CD4-positive, alpha-beta T cell treated with Interleukin-17A for 4 hours (primary cell): ENCODE results near the gene TAP2.
"Not testable (repeated sequence)": the region's sequence is repeated elsewhere in the genome, so short reads cannot be mapped to it uniquely, and the experiment has no call there.

Source experiments
- DNase-seq: peaks from one replicate; pipeline ENCODE4 v3.0.0-alpha.2; 2020; ENCODE audit warnings: mixed read lengths

The TAP2 gene

DNA sequence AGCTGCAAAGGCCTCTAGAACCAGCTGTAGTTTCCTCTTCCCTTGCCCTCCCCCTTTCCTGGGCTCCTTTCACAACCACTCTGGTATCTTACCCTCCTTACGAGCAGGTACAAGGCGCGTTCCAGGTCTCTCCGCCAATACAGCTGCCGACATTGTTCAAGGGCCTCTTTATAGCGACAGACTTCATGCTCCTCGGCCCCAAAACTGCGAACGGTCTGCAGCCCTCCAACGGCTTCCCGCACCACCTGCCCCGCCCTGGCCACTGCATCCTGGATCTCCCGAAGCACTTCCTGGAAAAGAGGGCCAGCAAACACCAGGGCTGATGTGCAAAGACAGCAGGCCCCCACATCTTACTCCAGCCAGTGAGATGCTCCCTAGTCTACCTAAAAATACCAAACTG, 6.0 kb downstream of the TAP2 start:
- no peak for DNase-seq

DNA sequence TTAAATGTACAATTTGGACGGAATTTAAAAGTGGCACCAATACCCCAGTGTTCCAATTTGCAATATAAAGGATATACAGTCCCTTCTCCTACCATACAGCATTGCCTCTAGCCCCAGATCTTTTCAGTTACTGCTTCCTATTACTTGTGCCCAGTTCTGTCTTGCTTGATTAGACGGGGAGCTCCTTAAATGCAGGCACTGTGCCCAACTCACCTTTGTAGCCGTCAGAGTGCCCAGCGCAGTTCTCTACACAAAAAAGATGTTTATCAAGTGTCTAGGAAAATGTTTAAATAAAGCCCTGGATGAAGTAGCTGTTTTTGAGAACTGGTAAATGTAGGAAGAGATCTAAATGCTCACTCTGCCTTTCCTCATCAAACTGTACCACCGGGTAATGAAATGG, 7.6 kb downstream of the TAP2 start:
- DNase-seq, result no peak

DNA sequence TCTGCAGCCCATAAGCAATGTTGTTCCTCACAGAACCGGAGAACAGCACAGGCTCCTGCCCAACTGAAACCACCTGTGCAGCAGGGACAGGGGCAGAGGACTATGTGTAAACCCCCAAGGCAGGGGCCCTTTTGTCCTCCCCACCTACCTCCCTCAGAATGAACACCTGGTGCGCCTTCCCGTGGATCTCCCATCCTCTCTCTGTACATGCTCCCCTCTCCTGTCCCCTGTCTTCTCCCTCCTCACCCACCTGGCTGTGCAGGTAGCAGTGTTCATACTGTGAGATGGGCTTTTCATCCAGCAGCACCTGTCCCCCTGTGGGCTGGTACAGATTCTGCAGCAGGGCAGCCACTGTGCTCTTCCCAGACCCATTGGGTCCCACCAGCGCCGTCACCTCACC, 8.5 kb downstream of the TAP2 start:
- no peak for DNase-seq

DNA sequence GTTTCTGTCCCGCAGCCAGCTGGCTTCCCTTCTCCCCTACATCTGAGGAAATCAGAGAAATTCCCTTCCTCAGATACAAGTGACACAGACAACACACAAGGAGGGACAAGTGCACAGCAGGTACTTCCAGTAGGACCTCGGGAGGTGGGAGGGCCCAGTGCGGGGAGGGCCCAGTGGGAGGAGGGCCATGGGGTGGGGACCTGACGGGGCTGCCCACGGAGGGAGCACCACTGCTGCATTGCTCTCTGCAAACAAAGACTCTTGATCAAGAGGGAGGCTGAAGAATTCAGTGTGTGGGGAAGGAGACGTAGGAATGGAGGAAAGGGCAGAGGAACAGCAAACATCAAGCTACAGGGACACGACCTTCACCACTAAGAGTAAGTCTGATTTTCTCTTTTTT, 9.0 kb downstream of the TAP2 start:
- DNase-seq, result no peak

DNA sequence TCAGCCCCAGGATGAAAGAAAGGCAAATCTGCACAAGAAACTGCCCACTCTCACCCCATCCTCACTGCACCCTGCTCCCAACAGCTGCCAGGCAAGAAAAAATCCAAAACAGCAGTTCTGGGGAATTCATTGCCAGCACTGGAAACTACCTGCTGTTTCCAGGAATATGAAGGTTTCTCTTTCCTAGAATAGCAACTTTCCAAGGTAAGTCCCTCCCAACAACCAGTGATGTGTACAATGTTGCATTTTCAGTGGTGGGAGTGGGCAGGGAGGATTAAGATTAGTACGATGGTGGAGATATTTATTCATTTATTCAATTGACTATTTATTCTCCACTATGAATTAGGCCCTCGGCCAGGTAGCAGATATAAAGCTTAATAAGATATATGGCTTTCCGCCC, 11.5 kb downstream of the TAP2 start:
- DNase-seq, result no peak

DNA sequence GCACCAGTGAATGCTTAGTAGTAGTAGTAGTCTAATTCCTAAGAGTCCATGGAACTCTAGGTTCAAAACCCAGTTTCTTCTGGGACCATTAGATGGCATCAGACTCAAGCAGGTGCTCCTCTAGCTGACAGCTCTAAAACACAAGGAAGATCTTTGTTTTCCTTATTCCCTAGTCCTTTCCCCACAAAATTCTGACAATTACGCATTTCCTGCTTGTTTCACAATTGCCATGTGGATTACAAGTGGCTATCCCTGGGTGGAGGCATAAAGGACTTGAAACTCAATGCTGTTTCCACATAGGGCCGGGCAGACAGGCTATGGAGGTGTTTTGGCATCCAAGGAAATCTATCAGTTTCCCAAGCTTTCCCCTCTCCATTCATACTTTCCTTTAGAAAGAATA, 12.6 kb downstream of the TAP2 start:
- no peak for DNase-seq

DNA sequence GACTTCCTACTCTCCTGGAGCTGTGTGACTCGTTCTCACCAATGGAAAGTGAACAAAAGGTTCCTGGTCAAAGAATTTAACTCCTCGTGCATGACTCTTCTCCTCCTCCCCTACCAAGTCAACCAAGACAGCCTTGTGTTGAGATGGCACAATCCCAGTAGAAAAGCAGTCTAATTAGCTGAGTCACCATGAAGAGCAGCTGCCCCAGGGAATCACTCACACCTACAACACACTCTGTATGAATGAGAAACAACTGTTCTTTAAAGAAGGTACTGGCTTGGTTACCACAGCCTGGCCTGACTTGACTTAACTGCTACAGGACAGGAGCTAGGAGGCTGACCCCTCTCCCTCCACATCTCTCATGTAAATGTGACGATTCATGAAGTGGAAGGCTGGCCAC, 18.8 kb downstream of the TAP2 start:
- DNase-seq, result no peak

DNA sequence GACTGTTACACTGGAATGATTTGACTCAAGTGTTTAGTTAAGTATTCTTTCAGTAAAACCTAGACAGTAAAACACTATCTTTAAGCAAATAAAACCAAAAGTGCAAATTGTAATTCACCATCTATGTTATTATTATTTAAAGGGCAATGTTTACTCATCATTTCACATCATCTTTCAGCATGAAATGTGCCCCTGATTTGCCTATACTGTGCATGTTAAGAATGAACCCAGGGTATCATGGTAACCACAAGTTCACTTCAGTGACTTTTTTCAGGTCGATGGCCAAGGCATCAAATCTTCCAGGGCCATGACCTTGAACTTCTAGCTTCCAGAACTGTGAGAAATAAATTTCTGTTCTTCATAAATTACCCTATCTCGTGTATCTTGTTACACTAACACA, 19.7 kb downstream of the TAP2 start:
- no peak for DNase-seq

DNA sequence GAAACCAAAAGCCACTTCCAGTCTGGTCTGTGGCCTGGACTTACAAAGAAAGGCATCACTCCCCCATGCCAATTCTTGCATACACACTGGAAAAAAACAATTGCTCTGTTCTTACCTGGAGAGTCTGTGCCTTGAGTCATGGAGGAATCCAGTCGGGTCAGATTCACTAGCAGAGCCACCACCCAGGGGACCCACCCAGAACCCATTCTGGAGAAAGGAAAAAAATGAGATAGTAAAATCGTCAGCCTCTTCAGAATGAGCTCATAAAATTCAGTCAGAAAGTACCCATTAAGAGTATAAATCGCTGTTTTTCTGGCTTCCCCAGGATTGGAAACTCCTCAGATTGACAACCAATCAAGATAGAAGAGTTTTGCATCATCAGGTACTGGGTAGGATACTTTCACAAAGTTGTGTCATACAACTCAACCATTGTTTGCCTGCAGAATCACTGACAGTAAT, 21.8 kb downstream of the TAP2 start, which contains the start of gene HLA-DOB:
HLA-DOB (minus strand) TSS at position 257 of the 459 bp plus-strand sequence; CDS start at position 206, 51 bp downstream.
- no peak for DNase-seq

DNA sequence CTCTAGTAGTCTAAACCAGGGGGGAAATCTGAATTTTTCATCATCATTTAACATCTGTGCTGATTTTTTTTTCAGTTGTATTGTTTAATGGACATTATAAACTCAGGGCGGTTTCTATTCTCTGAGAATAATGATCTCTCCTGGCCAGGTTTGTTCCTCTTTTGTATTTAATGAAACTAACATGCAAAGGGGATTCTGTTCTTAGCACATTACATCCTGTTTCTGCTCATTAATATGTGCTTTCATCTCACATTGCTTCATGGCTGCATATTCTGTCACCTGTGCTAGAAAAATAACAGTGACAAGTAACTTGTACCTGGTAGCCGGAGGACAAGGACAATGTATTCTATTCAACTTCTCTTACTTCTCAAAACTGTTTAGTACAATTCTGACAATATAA, 22.5 kb downstream of the TAP2 start:
- DNase-seq, result no peak

DNA sequence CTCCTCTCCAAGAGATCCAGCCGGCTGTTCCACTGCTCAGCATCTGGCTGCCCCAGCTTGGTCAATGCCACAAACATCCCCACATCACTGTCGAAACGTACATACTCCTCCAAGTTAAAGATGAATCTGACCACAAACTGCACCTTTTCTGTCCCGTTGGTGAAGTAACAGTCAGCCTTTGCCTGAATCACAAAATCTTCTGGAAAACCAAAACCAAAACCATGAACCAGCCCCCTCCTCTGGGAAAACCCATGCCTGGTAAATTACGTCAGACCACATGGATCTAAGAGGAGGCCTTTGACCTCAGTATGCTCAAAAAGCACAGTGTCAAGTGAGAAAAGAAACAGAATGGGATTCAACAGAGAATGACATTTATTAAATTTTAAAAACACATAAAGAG, 23.4 kb downstream of the TAP2 start:
- no peak for DNase-seq

DNA sequence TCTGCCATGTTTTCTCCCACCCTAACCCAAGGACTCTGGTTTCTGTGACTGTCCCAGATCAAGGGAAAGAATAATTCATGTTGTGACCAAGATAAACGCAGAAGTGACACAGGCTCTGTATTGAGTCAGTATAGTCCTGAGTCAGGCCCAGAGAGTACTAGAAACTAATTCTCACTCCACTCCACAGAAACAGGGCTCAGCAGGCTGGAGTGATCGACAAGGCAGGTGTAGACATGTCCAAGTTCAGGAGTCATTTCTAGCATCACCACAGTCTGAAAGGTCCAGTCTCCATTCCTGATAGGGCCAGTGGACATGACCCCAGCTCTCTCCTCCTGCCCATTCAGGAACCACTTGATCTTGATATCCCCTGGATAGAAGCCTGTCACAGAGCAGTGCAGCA, 24.4 kb downstream of the TAP2 start:
- DNase-seq, result no peak

DNA sequence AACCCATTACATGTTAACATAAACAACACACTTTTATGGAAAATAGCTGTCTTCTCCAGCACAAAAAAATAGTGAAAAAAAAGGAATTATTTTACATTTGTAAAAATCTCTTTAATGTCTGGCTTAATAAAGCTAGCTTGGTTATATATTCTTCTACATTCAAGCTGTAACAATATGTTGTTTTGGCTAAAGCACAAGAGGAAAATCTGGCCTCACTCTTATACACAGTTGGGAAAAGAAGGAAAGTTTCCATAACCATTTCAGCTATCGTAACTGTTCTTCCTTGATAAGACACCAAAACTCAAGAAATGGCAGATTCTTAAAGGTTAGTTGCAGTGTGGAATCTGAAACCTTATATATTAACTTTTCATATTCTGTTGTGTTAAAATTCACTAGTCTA, 29.4 kb downstream of the TAP2 start:
- no peak for DNase-seq

DNA sequence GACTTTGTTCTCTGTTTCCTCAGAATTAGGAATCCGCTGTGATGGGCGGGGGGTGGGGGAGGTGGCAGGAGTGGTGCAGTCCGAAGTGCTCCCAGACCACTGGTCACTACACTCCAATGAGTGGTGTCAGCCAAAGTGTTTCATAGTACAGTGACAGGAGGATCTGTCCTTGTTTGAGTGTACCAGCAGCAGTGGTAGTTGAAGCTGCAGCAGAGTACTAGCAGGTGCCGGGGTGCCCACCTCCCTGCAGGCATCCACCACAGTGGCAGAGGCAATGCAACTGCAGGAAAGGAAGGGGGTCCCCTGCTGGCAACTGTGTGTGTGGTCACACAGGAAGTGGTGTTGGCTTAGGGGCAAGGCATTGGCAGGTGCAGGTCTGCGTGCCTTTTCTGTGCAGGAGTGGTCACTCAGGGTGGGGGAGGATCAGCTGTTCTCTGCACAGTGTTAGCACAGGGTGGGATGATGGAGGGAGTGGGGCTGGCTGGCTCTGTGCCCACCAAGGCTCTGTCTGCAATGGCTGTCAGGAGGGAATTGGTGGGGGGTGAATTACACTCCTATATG, 31.4 kb downstream of the TAP2 start:
- no peak for DNase-seq

DNA sequence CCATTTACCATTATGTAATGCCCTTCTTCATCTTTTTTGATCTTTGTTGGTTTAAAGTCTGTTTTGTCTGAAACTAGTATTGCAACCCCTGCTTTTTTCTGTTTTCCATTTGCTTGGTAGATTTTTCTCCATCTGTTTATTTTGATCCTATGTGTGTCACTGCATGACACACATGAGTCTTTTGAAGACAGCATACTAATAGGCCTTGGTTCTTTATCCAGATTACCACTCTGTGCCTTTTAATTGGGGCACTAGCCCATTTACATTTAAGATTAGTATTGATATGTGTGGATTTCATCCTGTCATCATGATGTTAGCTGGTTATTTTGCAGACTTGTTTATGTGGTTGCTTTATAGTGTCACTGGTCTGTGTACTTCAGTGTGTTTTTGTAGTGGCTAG, 33.1 kb downstream of the TAP2 start:
- DNase-seq, result not testable (repeated sequence)

DNA sequence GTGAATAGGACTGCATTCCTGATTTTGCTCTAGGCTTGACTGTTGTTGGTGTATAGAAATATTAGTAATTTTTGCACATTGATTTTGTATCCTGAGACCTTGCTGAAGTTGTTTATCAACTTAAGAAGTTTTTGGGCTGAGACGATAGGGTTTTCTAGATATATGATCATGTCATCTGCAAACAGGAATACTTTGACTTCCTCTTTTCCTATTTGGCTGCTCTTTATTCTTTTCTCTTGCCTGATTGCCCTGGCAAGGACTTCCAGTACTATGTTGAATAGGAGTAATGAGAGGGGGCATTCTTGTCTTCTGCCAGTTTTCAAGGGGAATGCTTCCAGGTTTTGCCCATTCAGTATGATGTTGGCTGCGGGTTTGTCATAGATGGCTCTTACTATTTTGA, 35.1 kb downstream of the TAP2 start:
- no peak for DNase-seq

DNA sequence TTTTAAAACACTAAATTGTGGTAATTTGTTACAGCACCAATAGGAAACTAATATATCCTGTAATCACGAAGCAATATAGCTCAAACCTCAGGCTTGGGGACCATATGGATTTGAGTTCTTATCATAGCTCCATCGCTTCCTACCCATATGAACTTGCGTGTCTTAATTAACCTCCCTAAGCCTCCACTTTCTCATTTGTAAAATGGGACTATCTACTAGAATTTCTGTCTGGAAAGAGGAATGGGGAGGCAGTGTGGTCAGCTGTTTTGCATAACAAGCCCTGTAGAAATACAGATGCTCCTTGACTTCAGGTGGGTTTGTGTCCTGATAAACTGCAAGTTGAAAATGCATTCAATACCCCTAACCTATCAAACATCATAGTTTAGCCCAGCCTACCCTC, 38.8 kb downstream of the TAP2 start:
- DNase-seq, result no peak

DNA sequence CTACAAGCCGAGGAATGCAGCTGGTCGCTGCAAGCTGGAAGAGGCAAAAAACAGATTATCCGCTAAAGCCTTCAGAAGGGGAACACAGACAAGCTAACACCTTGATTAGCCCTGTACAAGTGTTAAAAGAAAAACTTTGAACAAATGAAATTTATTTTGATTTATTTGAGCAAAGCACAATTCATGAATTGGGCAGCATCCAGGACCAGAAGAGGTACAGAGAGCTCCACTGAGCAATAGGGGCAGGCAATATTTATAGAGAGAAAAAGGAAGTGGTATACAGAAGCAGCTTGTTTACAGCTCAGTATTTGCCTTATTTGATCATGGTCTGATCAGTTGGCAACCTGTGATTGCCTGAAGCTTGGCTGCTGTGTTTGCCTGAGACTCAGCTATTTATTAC, 39.4 kb downstream of the TAP2 start:
- no peak for DNase-seq

DNA sequence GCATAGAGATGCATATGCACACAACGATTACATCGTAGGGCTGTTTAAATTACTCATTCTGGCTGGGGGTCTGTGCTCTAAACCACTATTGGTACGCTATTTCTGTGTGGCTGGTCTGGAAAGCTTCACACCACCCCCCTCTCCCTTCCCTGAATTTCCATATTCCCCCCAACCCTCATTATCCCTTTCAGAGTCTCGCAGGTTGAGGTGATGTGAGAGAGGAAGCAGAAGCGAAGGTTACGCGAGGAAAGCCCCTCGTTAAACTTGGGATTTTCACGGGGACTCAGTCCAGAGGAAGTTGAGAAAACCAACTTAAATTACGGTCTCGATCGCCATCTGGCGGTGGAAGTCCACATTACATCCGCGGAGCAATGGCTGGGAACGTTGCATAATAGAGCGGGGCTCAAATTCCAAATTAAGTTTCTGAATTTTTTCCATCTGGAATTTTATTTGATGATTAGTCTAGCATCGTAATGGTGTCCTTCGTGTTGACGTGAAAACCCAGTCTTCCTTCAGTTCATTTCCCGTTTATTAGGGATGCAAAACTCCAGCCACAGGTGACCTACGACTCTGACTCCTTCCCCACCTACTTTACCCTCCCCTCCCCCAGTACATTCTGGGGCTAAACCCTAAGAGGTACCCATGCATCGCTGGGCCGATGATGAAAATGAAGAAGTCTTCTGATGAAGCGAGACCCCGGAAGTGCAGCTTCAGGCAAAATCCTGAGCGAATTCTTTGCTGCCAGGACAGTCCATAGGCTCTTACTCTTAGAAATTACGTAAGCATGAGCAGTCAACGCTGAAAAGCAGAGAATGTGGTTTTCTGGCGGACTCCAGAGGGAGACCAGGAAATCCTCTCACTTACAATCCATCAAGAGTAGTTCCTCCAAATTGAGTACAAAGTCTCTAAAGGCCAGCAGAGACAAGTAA, 41.4 kb downstream of the TAP2 start:
- DNase-seq, result peak; percentile 85

DNA sequence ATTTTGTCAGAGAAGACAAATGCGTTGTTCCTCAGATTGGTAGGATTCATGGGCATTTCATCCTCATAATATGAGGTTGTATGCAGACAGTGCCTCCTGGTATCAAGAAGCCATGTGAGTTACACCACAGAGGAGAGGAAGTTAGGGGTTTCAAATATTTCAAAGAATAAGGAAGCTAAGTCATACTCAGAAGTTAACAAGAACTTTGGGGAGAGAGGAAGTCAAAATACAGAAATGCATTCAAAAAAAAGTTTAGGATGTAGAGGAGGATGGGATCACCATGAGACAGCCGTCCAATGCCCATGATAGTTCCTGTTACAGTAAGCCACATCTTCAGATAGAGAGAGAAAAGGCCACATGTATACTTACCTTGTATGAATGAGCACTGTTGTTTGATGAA, 44.0 kb downstream of the TAP2 start:
- DNase-seq, result no peak

DNA sequence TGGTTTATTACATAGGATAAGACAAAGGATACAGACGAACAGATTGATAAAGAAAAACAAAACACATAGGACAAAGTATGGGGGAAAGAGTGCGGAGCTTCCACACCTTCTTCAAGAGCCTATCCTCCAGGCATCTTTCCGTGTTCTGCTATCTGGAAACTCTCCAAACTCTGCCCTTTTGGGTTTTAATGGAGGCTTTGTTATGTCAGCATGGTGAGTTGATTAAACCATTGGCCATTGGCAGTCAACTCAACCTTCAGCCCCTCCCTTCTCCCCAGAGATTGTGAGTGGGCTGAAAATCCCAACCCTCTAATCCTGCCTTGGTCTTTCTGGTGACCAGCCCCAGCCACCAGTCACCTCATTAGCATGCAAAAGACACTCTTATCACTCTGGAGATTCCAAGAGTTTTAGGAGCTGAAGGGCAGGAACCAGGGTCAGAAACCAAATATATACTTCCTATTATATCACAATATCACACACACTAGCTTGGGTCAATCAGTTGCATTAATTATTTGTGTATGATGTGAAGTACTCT, 45.6 kb downstream of the TAP2 start:
- no peak for DNase-seq

DNA sequence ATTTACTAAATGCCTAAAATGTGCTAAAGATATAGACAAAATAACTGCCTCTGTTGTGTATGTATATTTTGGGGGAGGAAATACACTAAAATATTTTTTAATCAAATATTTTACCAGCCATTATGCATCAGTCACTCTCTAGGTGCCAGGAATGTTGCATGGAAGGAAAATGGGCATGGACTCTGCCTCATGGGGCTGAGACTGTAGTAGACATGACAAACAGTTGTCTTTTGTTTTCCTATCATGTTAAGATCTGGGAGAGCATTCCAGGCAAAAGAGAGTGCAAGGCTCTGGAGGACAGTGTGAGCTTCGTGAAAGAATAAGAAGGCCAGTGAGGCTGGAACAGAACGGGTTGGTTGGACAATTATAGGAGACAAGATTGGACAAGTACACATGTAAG, 48.2 kb downstream of the TAP2 start:
- no peak for DNase-seq
